GM12874 (cell line): ENCODE results near the gene LRRC28.

Experiments used
- CTCF ChIP-seq: IDR thresholded peaks from 2 replicates; pipeline ENCODE4 v1.5.1; 2011; ENCODE audit warnings: low read depth, mild to moderate bottlenecking, control low read depth, low read length, moderate library complexity; ENCODE audit not compliant: insufficient read depth

LRRC28 gene

GRCh38 chr15:99433757-99434450, 182.6 kb downstream of the LRRC28 start:
- TF ChIP-seq CTCF: no peak

GRCh38 chr15:99434506-99435112, 183.3 kb downstream of the LRRC28 start:
- TF ChIP-seq CTCF: no peak

GRCh38 chr15:99435113-99435695, 183.9 kb downstream of the LRRC28 start:
- TF ChIP-seq CTCF: no peak

DNA sequence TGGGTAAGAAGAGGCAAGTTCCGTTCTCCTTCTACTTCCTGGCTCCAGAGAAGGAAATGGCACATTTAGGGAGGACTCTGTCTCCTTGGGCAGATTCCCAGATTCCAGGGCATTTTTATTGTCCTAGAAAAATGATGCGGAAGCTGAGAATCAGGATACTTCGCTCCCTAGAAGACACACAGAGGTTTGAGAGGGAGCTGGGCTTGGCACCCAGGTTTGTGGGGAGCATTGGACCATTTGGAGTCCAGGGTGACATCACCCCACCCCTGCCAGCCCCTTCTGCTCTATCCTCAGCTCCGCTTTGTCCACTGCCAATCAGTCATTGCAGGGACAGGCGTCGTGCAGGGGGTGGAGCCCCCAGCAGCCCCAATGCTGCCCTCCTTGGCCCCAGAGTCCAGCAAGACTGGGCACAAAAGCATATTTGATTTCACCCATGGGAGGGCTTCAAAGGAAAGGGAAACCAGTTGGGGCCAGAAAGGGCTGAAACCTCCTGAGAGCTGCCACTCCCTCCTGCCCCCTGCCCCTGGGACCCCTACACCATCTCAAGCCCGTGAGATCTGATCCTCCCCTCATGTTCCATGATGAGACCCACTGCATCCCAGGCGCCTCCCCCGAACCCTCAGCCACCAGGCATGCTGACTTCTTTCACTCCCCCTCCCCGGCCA, 184.7 kb downstream of the LRRC28 start:
- TF ChIP-seq CTCF: no peak

GRCh38 chr15:99436542-99437314, 185.4 kb downstream of the LRRC28 start:
- no peak for TF ChIP-seq CTCF

GRCh38 chr15:99437315-99438223, 186.3 kb downstream of the LRRC28 start:
- TF ChIP-seq CTCF: no peak
